Activated CD8-positive, alpha-beta T cell treated with anti-CD3 and anti-CD28 coated beads for 36 hours (primary cell): ENCODE data around the gene HERC5. TPM values are rescaled to one million over a fixed set of nuclear protein-coding genes. Genes with fewer than 3 reads are reported as not detected.

ENCODE experiments used
- ATAC-seq: fragments of 200-7000 bp; cut with Tn5 transposase; one replicate; pipeline ENCODE4 v1.10.0; 2021; ENCODE audit warnings: mild to moderate bottlenecking, moderate library complexity
- CTCF ChIA-PET: fragments of 350-600 bp; sonication (Branson Sonifier 250); formaldehyde crosslinking; loops from one replicate; lab custom pipeline; 2021; ENCODE audit warnings: antibody characterized with exemption; lab: Charles Lee
- POLR2A ChIA-PET: fragments of 350-600 bp; sonication (Branson Sonifier 250); formaldehyde crosslinking; loops from one replicate; lab custom pipeline; 2021; ENCODE audit warnings: antibody characterized with exemption; lab: Charles Lee
- DNase-seq: peaks from one replicate; pipeline ENCODE4 v3.0.0-alpha.2; 2020
- H3K27ac Mint-ChIP-seq: one replicate; pipeline ENCODE4 v1.8.0; 2021; ENCODE audit warnings: mild to moderate bottlenecking, mixed read lengths
- H3K27me3 Mint-ChIP-seq: one replicate; pipeline ENCODE4 v1.8.0; 2021; ENCODE audit warnings: mixed read lengths
- H3K36me3 Mint-ChIP-seq: one replicate; pipeline ENCODE4 v1.8.0; 2021; ENCODE audit warnings: low read depth, mixed read lengths
- H3K4me1 Mint-ChIP-seq: one replicate; pipeline ENCODE4 v1.8.0; 2021; ENCODE audit warnings: low read depth, mixed read lengths
- H3K4me3 Mint-ChIP-seq: one replicate; pipeline ENCODE4 v1.8.0; 2021; ENCODE audit warnings: mild to moderate bottlenecking, moderate library complexity, mixed read lengths
- H3K9me3 Mint-ChIP-seq: one replicate; pipeline ENCODE4 v1.8.0; 2021; ENCODE audit warnings: mixed read lengths
- intact Hi-C: fragments of 100-400 bp; cut with micrococcal nuclease; formaldehyde crosslinking; loops from one replicate; pipeline ENCODE4 v1.10.0; 2022
- total RNA-seq, 2 experiments: library from RNA; stranded (reverse); gene quantifications; one replicate each; pipeline ENCODE4 v1.2.3, GENCODE V29; 2021
- TF ChIP-seq, protein P1 (sequence below): fragments of 200-600 bp; IDR thresholded peaks from one replicate; pipeline ENCODE4 v1.8.0; 2022; ENCODE audit warnings: antibody characterized with exemption, mild to moderate bottlenecking

HERC5 gene
- total RNA-seq, 2 experiments from 2014 or later = 10.2 to 10.5 TPM

DNA sequence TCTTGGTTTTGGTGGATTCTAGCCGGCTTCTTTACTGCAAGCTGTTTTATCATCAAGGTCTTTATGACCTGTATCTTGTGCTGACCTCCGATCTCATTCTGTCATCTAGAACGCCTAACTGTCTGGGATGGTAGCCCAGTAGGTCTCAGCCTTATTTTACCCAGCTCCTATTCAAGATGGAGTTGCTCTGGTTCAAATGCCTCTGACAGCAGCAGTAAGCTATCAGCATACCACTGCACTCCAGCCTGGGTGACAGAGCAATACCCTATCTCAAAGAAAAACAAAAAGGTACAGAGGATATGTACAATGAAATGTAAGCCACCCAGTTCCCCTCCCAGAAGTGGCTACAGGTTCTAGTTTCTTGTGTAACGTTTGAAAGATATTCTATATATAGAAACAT is 42.2 kb upstream of the HERC5 start:
- CTCF ChIA-PET = no interaction called here
- Mint-ChIP-seq H3K27ac (no peak overlapping the region), H3K36me3 (peaks cover 6% of the 10 kb centered on the region), H3K9me3 (no peaks in the 10 kb centered on the region), H3K4me1 (peaks cover 4% of the 10 kb centered on the region), H3K27me3 (no peaks in the 10 kb centered on the region), H3K4me3 (no peak overlapping the region)
- intact Hi-C loops = no loop called here
- POLR2A ChIA-PET = no interaction called here
- TF ChIP-seq, protein P1, sequence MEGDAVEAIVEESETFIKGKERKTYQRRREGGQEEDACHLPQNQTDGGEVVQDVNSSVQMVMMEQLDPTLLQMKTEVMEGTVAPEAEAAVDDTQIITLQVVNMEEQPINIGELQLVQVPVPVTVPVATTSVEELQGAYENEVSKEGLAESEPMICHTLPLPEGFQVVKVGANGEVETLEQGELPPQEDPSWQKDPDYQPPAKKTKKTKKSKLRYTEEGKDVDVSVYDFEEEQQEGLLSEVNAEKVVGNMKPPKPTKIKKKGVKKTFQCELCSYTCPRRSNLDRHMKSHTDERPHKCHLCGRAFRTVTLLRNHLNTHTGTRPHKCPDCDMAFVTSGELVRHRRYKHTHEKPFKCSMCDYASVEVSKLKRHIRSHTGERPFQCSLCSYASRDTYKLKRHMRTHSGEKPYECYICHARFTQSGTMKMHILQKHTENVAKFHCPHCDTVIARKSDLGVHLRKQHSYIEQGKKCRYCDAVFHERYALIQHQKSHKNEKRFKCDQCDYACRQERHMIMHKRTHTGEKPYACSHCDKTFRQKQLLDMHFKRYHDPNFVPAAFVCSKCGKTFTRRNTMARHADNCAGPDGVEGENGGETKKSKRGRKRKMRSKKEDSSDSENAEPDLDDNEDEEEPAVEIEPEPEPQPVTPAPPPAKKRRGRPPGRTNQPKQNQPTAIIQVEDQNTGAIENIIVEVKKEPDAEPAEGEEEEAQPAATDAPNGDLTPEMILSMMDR = no peak
- DNase-seq (no peak), ATAC-seq (no peak)

DNA sequence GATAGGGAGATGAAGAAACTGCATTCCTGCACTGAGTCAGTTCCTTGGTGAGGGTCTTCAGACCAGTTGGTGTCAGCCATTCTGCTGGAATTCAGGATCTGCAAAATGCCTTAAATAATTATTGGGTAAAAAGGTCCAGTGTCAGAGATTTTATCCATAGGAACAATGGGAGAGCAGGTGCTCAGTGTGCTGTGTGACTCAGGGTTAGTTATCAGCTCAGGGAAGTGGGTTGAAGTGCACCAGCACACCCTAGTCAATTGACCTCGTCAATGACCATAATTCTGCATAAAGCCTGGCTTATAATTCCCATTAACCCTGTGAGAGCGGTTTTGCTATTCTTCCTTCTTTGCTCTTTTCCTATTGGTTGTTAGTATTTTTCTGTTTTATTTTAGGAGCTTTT is 40.9 kb upstream of the HERC5 start:
- ChIA-PET POLR2A (no interaction called here), CTCF (no interaction called here)
- ATAC-seq = no peak
- intact Hi-C loops = no loop called here
- no peak for DNase-seq
- TF ChIP-seq, protein P1 = no peak
- Mint-ChIP-seq H3K9me3 (no peaks in the 10 kb centered on the region), H3K36me3 (peaks cover 6% of the 10 kb centered on the region), H3K4me1 (peaks cover 4% of the 10 kb centered on the region), H3K27ac (no peak overlapping the region), H3K27me3 (no peaks in the 10 kb centered on the region), H3K4me3 (no peak overlapping the region)

DNA sequence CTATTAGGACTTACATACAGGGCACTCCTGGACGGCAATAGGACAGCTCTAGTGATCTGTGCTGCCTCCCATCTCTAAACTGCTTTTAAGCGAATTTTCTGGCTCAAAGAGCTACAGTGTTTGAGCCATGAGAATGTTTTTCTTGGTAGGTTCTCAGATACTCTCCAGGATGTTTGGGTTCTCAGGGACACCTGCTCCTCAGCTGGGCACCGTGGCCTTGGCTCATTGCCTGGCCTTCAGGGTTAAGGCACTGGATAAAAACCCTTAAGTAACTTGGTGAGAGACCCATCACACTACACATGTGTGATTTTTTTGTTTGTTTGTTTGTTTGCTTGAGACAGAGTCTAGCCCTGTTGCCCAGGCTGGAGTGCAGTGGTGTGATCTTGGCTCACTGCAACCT is 38.5 kb upstream of the HERC5 start:
- TF ChIP-seq, protein P1 = no peak
- ATAC-seq (no peak), DNase-seq (no peak)
- H3K36me3 Mint-ChIP-seq = no peaks in the 10 kb centered on the region
- no peaks in the 10 kb centered on the region for H3K4me1 Mint-ChIP-seq
- H3K4me3 Mint-ChIP-seq = no peak overlapping the region
- POLR2A ChIA-PET = no interaction called here
- CTCF ChIA-PET = no interaction called here
- H3K9me3 Mint-ChIP-seq = no peaks in the 10 kb centered on the region
- intact Hi-C loops = no loop called here
- no peak overlapping the region for H3K27ac Mint-ChIP-seq
- H3K27me3 Mint-ChIP-seq = no peaks in the 10 kb centered on the region

DNA sequence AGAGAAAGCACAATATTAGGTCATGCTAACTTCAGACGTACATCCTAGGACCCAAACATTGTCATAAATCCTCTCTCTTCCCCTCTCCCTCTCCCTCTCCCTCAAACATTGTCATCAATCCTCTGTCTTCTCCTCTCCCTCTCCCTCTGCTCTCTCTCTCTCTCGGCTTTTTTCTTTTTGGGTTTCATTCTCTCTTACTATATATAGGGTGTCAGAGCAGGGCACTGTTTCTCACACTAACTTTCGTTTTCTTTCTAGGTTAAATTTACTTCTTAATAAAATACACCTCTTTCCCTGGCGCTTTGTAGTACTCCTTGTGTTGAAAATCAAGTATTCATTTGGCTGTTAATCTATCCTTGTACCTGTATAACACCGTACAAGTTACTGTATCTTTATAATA is 37.0 kb upstream of the HERC5 start:
- TF ChIP-seq, protein P1 = no peak
- ATAC-seq (no peak), DNase-seq (no peak)
- CTCF ChIA-PET = no interaction called here
- H3K27me3 Mint-ChIP-seq = no peaks in the 10 kb centered on the region
- POLR2A ChIA-PET = no interaction called here
- H3K36me3 Mint-ChIP-seq = no peaks in the 10 kb centered on the region
- H3K4me1 Mint-ChIP-seq = no peaks in the 10 kb centered on the region
- H3K27ac Mint-ChIP-seq = no peak overlapping the region
- intact Hi-C loops = no loop called here
- H3K4me3 Mint-ChIP-seq = no peak overlapping the region
- no peaks in the 10 kb centered on the region for H3K9me3 Mint-ChIP-seq

DNA sequence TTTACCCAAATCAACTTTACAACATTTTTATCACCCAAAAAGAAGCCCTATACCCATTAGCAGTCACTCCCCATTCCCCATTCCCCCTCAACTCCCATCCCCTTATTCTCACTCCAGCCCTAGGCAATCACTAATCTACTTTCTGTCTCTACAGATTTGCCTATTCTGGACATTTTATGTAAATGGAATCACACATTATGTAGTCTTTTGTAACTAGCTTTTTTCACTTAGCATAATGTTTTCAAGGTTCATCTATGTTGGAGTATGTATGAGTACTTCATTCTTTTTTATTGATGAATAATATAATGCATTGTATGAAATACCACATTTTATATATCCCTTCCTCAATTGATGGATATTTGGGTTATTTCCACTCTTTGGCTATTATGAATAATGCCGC is 36.1 kb upstream of the HERC5 start:
- H3K4me3 Mint-ChIP-seq = no peak overlapping the region
- H3K4me1 Mint-ChIP-seq = no peaks in the 10 kb centered on the region
- no peaks in the 10 kb centered on the region for H3K27me3 Mint-ChIP-seq
- intact Hi-C loops = no loop called here
- no peak for ATAC-seq
- H3K36me3 Mint-ChIP-seq = no peaks in the 10 kb centered on the region
- CTCF ChIA-PET = no interaction called here
- TF ChIP-seq, protein P1 = no peak
- no peak for DNase-seq
- no peak overlapping the region for H3K27ac Mint-ChIP-seq
- POLR2A ChIA-PET = interaction anchor here (0.7 kb wide), 1 partner anchor 149 kb away, joined by 3 read pairs; no protein-coding TSS in a partner anchor
- no peaks in the 10 kb centered on the region for H3K9me3 Mint-ChIP-seq
